LNCaP clone FGC (cell line): ENCODE data around the gene HID1.

Experiments used
- DNase-seq: peaks from one replicate; pipeline ENCODE4 v3.0.0-alpha.2; 2011; ENCODE audit warnings: low read depth
- H3K4me3 ChIP-seq: 2 replicates; pipeline ENCODE4 v1.5.1; 2011; ENCODE audit warnings: mild to moderate bottlenecking, low read depth, low read length, control low read depth
- CTCF ChIP-seq: IDR thresholded peaks from 2 replicates; pipeline ENCODE4 v1.5.1; 2012; ENCODE audit warnings: mild to moderate bottlenecking; ENCODE audit not compliant: control insufficient read depth, insufficient read depth; ENCODE audit errors: extremely low read depth

HID1 gene

GRCh38 chr17:74953134-74953687 lies 19.3 kb downstream of the HID1 start:
- H3K4me3 ChIP-seq = no peak overlapping the region
- TF ChIP-seq CTCF = no peak
- no peak for DNase-seq

GRCh38 chr17:74952431-74953133 lies 20.0 kb downstream of the HID1 start:
- DNase-seq = no peak
- H3K4me3 ChIP-seq = no peak overlapping the region
- TF ChIP-seq CTCF = no peak

GRCh38 chr17:74951680-74952421 lies 20.7 kb downstream of the HID1 start:
- DNase-seq = no peak
- H3K4me3 ChIP-seq = no peak overlapping the region
- no peak for TF ChIP-seq CTCF

DNA sequence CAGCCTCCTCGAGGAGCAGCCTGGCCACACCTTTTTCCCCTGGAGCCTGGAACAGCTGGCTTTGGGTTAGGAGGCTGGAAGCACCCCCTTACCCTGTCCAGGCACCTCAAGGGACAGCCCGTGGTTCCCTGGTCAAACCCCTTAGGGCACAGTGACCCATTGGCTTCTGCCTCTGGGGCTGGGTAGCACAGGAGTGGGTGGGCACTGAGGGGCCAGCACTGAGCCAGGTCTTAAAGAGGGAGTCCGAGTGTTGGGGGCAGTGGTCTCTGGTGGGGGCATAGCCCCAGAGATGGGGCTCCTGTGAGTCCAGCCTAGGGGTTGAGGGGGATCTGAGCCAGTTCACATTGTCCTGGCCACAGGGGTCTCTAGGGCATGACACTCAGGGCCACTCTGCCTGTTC lies 21.5 kb downstream of the HID1 start:
- TF ChIP-seq CTCF = no peak
- no peak overlapping the region for H3K4me3 ChIP-seq
- no peak for DNase-seq

GRCh38 chr17:74950207-74950606 lies 22.4 kb downstream of the HID1 start:
- H3K4me3 ChIP-seq = no peak overlapping the region
- no peak for TF ChIP-seq CTCF
- no peak for DNase-seq

DNA sequence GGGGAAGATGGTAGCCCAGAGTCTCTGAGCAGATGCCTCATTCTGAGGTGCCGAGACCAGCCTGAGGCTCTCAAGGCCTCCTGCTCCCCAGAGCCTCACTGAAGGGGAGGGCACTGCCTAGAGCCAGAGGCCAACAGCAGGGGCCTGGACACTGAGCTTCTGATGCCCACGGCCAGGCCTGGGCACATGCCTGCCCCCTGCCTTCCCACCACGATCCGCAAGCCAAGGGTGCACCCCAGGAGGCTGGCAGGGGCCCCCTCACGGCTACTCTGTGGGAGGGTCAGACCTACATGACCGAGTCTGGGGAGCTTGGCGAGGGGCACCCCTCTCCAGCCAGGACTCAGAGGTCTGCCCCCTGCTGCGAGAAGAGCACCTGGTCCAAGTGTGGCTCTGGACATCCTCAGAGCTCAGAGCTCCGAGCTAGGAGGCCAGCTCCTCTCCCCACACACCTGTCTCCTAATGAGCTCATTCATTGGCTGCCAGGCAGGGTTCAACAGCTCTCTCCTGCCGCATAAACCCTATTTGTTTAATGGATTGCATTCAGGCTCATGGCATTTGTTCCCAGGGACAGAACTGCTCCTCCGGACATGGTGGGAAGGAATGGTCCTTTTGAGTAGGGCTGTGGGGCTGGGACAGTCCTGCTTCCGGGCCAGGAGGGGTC lies 23.0 kb downstream of the HID1 start:
- TF ChIP-seq CTCF = no peak
- DNase-seq = no peak
- H3K4me3 ChIP-seq = no peak overlapping the region
